SK-N-SH treated with all-trans-retinoic acid at 6 μM for 48 hours (cell line): ENCODE measurements around the gene NTN5.

ENCODE experiments used
- ZC3H10 ChIP-seq: fragments of 250-450 bp; sonication (Bioruptor Pico); IDR thresholded peaks from 2 replicates; pipeline ENCODE4 v1.5.1; 2021; ENCODE audit warnings: mild to moderate bottlenecking, moderate library complexity
- TF ChIP-seq, protein P1 (sequence below): fragments of 250-450 bp; sonication (Bioruptor Pico); IDR thresholded peaks from 2 replicates; pipeline ENCODE4 v1.5.0; 2020; ENCODE audit warnings: mild to moderate bottlenecking, moderate library complexity
- TF ChIP-seq, protein P2 (sequence below): fragments of 250-450 bp; sonication (Bioruptor Pico); IDR thresholded peaks from 2 replicates; pipeline ENCODE4 v1.5.1; 2020; ENCODE audit warnings: low read depth, mild to moderate bottlenecking, moderate library complexity

DNA sequence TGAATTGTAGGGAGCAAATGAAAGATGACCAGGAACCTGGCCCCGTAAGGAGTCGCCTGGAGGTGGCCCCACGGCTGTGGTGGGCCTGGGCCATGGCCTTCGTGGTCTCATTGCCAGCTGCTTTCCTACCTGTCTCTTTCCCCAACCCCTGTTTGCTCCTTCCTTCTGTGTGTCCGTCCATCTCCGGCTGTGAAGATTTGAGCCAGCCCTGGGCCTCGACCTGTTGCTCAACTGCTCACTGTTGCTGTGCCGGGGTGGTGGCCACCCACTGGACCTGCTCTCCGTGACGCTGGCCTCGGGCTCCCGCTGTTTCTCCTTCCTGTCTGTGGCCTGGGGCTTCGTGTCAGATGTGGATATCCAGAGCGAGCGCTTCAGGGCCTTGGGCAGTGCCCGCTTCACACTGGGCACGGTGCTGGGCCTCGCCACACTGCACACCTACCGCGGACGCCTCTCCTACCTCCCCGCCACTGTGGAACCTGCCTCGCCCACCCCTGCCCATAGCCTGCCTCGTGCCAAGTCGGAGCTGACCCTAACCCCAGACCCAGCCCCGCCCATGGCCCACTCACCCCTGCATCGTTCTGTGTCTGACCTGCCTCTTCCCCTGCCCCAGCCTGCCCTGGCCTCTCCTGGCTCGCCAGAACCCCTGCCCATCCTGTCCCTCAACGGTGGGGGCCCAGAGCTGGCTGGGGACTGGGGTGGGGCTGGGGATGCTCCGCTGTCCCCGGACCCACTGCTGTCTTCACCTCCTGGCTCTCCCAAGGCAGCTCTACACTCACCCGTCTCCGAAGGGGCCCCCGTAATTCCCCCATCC lies 44.1 kb downstream of the NTN5 start:
- no peak for TF ChIP-seq ZC3H10 (CRISPR knock-in tag)
- TF ChIP-seq, protein P1, sequence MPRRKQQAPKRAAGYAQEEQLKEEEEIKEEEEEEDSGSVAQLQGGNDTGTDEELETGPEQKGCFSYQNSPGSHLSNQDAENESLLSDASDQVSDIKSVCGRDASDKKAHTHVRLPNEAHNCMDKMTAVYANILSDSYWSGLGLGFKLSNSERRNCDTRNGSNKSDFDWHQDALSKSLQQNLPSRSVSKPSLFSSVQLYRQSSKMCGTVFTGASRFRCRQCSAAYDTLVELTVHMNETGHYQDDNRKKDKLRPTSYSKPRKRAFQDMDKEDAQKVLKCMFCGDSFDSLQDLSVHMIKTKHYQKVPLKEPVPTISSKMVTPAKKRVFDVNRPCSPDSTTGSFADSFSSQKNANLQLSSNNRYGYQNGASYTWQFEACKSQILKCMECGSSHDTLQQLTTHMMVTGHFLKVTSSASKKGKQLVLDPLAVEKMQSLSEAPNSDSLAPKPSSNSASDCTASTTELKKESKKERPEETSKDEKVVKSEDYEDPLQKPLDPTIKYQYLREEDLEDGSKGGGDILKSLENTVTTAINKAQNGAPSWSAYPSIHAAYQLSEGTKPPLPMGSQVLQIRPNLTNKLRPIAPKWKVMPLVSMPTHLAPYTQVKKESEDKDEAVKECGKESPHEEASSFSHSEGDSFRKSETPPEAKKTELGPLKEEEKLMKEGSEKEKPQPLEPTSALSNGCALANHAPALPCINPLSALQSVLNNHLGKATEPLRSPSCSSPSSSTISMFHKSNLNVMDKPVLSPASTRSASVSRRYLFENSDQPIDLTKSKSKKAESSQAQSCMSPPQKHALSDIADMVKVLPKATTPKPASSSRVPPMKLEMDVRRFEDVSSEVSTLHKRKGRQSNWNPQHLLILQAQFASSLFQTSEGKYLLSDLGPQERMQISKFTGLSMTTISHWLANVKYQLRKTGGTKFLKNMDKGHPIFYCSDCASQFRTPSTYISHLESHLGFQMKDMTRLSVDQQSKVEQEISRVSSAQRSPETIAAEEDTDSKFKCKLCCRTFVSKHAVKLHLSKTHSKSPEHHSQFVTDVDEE, result no peak
- TF ChIP-seq, protein P2, sequence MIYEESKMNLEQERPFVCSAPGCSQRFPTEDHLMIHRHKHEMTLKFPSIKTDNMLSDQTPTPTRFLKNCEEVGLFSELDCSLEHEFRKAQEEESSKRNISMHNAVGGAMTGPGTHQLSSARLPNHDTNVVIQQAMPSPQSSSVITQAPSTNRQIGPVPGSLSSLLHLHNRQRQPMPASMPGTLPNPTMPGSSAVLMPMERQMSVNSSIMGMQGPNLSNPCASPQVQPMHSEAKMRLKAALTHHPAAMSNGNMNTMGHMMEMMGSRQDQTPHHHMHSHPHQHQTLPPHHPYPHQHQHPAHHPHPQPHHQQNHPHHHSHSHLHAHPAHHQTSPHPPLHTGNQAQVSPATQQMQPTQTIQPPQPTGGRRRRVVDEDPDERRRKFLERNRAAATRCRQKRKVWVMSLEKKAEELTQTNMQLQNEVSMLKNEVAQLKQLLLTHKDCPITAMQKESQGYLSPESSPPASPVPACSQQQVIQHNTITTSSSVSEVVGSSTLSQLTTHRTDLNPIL, result no peak
